Measurements from ENCODE around the gene WDPCP. TPM values are rescaled to one million over a fixed set of nuclear protein-coding genes. Genes with fewer than 3 reads are reported as not detected.

WDPCP gene
- total and polyA plus RNA-seq, 2 of the 13 experiments (the other 11 are each of a cell fraction or from before 2014, with no cell fraction given): 2.9 to 5.2 TPM

DNA sequence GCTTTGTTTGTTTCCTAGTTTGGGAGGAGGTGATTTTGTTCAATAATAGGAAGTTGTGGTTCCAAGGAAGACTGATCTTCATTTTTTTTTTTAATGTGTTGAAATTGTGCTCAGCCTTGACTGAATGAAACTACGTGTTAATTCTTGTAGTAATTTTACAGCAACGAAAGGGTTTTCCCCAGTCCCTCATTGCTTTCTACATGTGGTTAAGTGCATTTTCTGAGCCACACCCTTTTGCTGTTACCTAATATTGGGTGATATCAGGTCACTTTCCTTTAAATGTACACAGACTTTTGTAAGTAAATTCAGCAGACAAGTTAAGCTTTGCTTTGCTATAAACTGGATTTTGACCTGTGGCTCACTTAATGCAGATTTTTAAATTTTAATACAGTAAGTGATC is 464.1 kb downstream of the WDPCP start (continued):
- no peak for TF ChIP-seq ZBTB4 (CRISPR knock-in tag; IDR thresholded peaks at IDR 0.05; ENCODE audit: borderline replicate concordance)
- TF ChIP-seq ATF1 (CRISPR knock-in tag; IDR thresholded peaks at IDR 0.05): no peak
- TF ChIP-seq MEF2D (CRISPR knock-in tag; IDR thresholded peaks at IDR 0.05): no peak
- no peak for TF ChIP-seq RBFOX2 (IDR thresholded peaks at IDR 0.05; ENCODE audit: low read depth, low read length)
- TF ChIP-seq GPN1 (CRISPR knock-in tag; IDR thresholded peaks at IDR 0.05; ENCODE audit: borderline replicate concordance): no peak
- no peak for TF ChIP-seq GTF3A (CRISPR knock-in tag; conservative IDR thresholded peaks at IDR 0.05)
- TF ChIP-seq ZNF547 (CRISPR knock-in tag; IDR thresholded peaks at IDR 0.05): no peak
- no peak for TF ChIP-seq JARID2 (CRISPR knock-in tag; IDR thresholded peaks at IDR 0.05; ENCODE audit: insufficient replicate concordance)
- no peak for TF ChIP-seq AKAP8 (CRISPR knock-in tag; IDR thresholded peaks at IDR 0.05)
- no peak for TF ChIP-seq BORCS8-MEF2B (CRISPR knock-in tag; IDR thresholded peaks at IDR 0.05)
- TF ChIP-seq ZNF580 (CRISPR knock-in tag; IDR thresholded peaks at IDR 0.05; ENCODE audit: borderline replicate concordance, low read depth): no peak
- TF ChIP-seq ZBTB14 (CRISPR knock-in tag; IDR thresholded peaks at IDR 0.05): no peak
- TF ChIP-seq HOXA9 (CRISPR knock-in tag; IDR thresholded peaks at IDR 0.05; ENCODE audit: borderline replicate concordance): no peak
- no peak for TF ChIP-seq KAT8 (CRISPR knock-in tag; IDR thresholded peaks at IDR 0.05)

Data from HepG2 (cell line).